ENCODE measurements around the gene SERINC3. TPM values are rescaled to one million over a fixed set of nuclear protein-coding genes. Genes with fewer than 3 reads are reported as not detected.

Gene SERINC3
- total and polyA plus RNA-seq, 2 of the 13 experiments (the other 11 are each of a cell fraction or from before 2014, with no cell fraction given): 82.0 to 226 TPM

DNA sequence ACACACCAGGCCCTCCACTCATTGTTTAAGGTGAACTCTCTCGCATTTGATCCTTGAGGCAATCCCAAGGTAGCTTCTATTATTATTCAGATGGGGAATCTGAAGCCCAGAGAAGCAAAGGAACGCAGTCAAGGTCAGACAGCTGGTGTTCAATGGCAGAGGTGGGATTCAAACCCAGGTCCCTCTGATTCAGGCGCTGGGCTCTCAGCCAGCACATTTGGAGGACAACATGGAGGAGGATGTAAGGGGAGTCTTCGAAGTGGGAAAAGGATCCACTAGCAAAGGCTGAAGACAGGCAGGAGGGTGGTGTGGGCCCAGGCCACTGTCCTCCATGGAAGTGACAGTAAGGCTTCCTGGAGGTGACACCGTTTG is 60.1 kb downstream of the SERINC3 start (continued):
- TF ChIP-seq, protein P1, sequence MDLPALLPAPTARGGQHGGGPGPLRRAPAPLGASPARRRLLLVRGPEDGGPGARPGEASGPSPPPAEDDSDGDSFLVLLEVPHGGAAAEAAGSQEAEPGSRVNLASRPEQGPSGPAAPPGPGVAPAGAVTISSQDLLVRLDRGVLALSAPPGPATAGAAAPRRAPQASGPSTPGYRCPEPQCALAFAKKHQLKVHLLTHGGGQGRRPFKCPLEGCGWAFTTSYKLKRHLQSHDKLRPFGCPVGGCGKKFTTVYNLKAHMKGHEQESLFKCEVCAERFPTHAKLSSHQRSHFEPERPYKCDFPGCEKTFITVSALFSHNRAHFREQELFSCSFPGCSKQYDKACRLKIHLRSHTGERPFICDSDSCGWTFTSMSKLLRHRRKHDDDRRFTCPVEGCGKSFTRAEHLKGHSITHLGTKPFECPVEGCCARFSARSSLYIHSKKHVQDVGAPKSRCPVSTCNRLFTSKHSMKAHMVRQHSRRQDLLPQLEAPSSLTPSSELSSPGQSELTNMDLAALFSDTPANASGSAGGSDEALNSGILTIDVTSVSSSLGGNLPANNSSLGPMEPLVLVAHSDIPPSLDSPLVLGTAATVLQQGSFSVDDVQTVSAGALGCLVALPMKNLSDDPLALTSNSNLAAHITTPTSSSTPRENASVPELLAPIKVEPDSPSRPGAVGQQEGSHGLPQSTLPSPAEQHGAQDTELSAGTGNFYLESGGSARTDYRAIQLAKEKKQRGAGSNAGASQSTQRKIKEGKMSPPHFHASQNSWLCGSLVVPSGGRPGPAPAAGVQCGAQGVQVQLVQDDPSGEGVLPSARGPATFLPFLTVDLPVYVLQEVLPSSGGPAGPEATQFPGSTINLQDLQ (CRISPR knock-in tag; IDR thresholded peaks at IDR 0.05): peak; percentile 48; the same call in 1 of the 2 replicates
- no peak for TF ChIP-seq ZSCAN20 (CRISPR knock-in tag; IDR thresholded peaks at IDR 0.05; ENCODE audit: borderline replicate concordance)
- TF ChIP-seq HMG20A (CRISPR knock-in tag; IDR thresholded peaks at IDR 0.05; ENCODE audit: borderline replicate concordance): no peak
- TF ChIP-seq CEBPB (IDR thresholded peaks at IDR 0.05; ENCODE audit: borderline replicate concordance, low read depth, low read length): no peak
- TF ChIP-seq ZNF761 (CRISPR knock-in tag; conservative IDR thresholded peaks at IDR 0.05): no peak
- TF ChIP-seq, protein P2, sequence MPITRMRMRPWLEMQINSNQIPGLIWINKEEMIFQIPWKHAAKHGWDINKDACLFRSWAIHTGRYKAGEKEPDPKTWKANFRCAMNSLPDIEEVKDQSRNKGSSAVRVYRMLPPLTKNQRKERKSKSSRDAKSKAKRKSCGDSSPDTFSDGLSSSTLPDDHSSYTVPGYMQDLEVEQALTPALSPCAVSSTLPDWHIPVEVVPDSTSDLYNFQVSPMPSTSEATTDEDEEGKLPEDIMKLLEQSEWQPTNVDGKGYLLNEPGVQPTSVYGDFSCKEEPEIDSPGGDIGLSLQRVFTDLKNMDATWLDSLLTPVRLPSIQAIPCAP (CRISPR knock-in tag; IDR thresholded peaks at IDR 0.05; ENCODE audit: low read depth): no peak
- TF ChIP-seq HNRNPL (IDR thresholded peaks at IDR 0.05; ENCODE audit: low read depth, low read length): no peak
- TF ChIP-seq MAFK (conservative IDR thresholded peaks at IDR 0.05 in 1 of 2, IDR thresholded peaks at IDR 0.05 in 1 of 2; ENCODE audit: low read length in 2 of 2): no peak
- TF ChIP-seq ZNF552 (CRISPR knock-in tag; IDR thresholded peaks at IDR 0.05; ENCODE audit: borderline replicate concordance): no peak
- TF ChIP-seq TBL1XR1 (IDR thresholded peaks at IDR 0.05; ENCODE audit: borderline replicate concordance, low read length, partially characterized antibody): no peak
- no peak for TF ChIP-seq NR2F2 (IDR thresholded peaks at IDR 0.05; ENCODE audit: borderline replicate concordance, low read depth)
- TF ChIP-seq, protein P3, sequence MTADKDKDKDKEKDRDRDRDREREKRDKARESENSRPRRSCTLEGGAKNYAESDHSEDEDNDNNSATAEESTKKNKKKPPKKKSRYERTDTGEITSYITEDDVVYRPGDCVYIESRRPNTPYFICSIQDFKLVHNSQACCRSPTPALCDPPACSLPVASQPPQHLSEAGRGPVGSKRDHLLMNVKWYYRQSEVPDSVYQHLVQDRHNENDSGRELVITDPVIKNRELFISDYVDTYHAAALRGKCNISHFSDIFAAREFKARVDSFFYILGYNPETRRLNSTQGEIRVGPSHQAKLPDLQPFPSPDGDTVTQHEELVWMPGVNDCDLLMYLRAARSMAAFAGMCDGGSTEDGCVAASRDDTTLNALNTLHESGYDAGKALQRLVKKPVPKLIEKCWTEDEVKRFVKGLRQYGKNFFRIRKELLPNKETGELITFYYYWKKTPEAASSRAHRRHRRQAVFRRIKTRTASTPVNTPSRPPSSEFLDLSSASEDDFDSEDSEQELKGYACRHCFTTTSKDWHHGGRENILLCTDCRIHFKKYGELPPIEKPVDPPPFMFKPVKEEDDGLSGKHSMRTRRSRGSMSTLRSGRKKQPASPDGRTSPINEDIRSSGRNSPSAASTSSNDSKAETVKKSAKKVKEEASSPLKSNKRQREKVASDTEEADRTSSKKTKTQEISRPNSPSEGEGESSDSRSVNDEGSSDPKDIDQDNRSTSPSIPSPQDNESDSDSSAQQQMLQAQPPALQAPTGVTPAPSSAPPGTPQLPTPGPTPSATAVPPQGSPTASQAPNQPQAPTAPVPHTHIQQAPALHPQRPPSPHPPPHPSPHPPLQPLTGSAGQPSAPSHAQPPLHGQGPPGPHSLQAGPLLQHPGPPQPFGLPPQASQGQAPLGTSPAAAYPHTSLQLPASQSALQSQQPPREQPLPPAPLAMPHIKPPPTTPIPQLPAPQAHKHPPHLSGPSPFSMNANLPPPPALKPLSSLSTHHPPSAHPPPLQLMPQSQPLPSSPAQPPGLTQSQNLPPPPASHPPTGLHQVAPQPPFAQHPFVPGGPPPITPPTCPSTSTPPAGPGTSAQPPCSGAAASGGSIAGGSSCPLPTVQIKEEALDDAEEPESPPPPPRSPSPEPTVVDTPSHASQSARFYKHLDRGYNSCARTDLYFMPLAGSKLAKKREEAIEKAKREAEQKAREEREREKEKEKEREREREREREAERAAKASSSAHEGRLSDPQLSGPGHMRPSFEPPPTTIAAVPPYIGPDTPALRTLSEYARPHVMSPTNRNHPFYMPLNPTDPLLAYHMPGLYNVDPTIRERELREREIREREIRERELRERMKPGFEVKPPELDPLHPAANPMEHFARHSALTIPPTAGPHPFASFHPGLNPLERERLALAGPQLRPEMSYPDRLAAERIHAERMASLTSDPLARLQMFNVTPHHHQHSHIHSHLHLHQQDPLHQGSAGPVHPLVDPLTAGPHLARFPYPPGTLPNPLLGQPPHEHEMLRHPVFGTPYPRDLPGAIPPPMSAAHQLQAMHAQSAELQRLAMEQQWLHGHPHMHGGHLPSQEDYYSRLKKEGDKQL (CRISPR knock-in tag; IDR thresholded peaks at IDR 0.05; ENCODE audit: low read depth): no peak
- no peak for TF ChIP-seq NFKB2 (CRISPR knock-in tag; IDR thresholded peaks at IDR 0.05; ENCODE audit: borderline replicate concordance)
- TF ChIP-seq CHD2 (IDR thresholded peaks at IDR 0.05; ENCODE audit: low read depth, low read length): no peak
- TF ChIP-seq, protein P4, sequence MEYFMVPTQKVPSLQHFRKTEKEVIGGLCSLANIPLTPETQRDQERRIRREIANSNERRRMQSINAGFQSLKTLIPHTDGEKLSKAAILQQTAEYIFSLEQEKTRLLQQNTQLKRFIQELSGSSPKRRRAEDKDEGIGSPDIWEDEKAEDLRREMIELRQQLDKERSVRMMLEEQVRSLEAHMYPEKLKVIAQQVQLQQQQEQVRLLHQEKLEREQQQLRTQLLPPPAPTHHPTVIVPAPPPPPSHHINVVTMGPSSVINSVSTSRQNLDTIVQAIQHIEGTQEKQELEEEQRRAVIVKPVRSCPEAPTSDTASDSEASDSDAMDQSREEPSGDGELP (IDR thresholded peaks at IDR 0.05; ENCODE audit: borderline replicate concordance, low read depth): no peak
- TF ChIP-seq, protein P5, sequence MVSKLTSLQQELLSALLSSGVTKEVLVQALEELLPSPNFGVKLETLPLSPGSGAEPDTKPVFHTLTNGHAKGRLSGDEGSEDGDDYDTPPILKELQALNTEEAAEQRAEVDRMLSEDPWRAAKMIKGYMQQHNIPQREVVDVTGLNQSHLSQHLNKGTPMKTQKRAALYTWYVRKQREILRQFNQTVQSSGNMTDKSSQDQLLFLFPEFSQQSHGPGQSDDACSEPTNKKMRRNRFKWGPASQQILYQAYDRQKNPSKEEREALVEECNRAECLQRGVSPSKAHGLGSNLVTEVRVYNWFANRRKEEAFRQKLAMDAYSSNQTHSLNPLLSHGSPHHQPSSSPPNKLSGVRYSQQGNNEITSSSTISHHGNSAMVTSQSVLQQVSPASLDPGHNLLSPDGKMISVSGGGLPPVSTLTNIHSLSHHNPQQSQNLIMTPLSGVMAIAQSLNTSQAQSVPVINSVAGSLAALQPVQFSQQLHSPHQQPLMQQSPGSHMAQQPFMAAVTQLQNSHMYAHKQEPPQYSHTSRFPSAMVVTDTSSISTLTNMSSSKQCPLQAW (CRISPR knock-in tag; IDR thresholded peaks at IDR 0.05): no peak
- no peak for TF ChIP-seq ZMAT3 (CRISPR knock-in tag; conservative IDR thresholded peaks at IDR 0.05)
- no peak; the same call in 1 of the 2 replicates for TF ChIP-seq ZFP37 (CRISPR knock-in tag; IDR thresholded peaks at IDR 0.05; ENCODE audit: borderline replicate concordance)
- TF ChIP-seq ZNF629 (CRISPR knock-in tag; conservative IDR thresholded peaks at IDR 0.05): no peak
